ENCODE data around the gene JUNB.
A peak's percentile ranks its signal among the peaks of the same experiment; 100 is the strongest.

Gene JUNB

GRCh38 chr19:12800923-12801465 is 9.7 kb downstream of the JUNB start:
- Histone ChIP-seq H3K4me1 (ENCODE audit: insufficient read depth, low read length, poor library complexity, severe bottlenecking) (peaks cover 24% of the 10 kb centered on the region), H3K27me3 (ENCODE audit: insufficient read depth, low read length, poor library complexity, severe bottlenecking) (no peaks in the 10 kb centered on the region), H3K36me3 (ENCODE audit: insufficient read depth, low read length) (peaks cover 6% of the 10 kb centered on the region; the same call in 1 of the 2 replicates), H4K20me1 (ENCODE audit: insufficient read depth, low read length, poor library complexity, severe bottlenecking) (peaks cover 15% of the 10 kb centered on the region), H3K9me3 (ENCODE audit: insufficient read depth, low read depth, low read length) (no peaks in the 10 kb centered on the region), H3K9me2 (replicated peaks; ENCODE audit: low read depth, low read length) (no peaks in the 10 kb centered on the region), H2AFZ (ENCODE audit: low read length) (peak overlapping the region; percentile 95), H3K4me2 (ENCODE audit: low read depth, low read length, poor library complexity, severe bottlenecking) (peak overlapping the region; percentile 88), H3K79me2 (ENCODE audit: insufficient read depth, low read length) (peaks cover 35% of the 10 kb centered on the region), H3K9ac (ENCODE audit: low read depth, low read length, poor library complexity, severe bottlenecking) (peak overlapping the region; percentile 93), H3F3A (ENCODE audit: low read depth) (no peaks in the 10 kb centered on the region), H3K4me3 (ENCODE audit: low read length, poor library complexity, severe bottlenecking) (peak overlapping the region; percentile 89)
- TF ChIP-seq, protein P1, sequence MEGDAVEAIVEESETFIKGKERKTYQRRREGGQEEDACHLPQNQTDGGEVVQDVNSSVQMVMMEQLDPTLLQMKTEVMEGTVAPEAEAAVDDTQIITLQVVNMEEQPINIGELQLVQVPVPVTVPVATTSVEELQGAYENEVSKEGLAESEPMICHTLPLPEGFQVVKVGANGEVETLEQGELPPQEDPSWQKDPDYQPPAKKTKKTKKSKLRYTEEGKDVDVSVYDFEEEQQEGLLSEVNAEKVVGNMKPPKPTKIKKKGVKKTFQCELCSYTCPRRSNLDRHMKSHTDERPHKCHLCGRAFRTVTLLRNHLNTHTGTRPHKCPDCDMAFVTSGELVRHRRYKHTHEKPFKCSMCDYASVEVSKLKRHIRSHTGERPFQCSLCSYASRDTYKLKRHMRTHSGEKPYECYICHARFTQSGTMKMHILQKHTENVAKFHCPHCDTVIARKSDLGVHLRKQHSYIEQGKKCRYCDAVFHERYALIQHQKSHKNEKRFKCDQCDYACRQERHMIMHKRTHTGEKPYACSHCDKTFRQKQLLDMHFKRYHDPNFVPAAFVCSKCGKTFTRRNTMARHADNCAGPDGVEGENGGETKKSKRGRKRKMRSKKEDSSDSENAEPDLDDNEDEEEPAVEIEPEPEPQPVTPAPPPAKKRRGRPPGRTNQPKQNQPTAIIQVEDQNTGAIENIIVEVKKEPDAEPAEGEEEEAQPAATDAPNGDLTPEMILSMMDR (conservative IDR thresholded peaks at IDR 0.05; ENCODE audit: low read length): no peak
- TF ChIP-seq EZH2phosphoT487 (IDR thresholded peaks at IDR 0.05; ENCODE audit: borderline replicate concordance): no peak

- H3F3A ChIP-seq (ENCODE audit: low read depth): no peaks in the 10 kb centered on the region
- no peaks in the 10 kb centered on the region for H3K9me2 ChIP-seq (replicated peaks; ENCODE audit: low read depth, low read length)
- H3K9me3 ChIP-seq (ENCODE audit: insufficient read depth, low read depth, low read length): no peaks in the 10 kb centered on the region
- H3K36me3 ChIP-seq (ENCODE audit: insufficient read depth, low read length): peaks cover 6% of the 10 kb centered on the region; the same call in 1 of the 2 replicates
- TF ChIP-seq, protein P1 (conservative IDR thresholded peaks at IDR 0.05; ENCODE audit: low read length): no peak
- TF ChIP-seq EZH2phosphoT487 (IDR thresholded peaks at IDR 0.05; ENCODE audit: borderline replicate concordance): no peak
- H2AFZ ChIP-seq (ENCODE audit: low read length): peak within 1 kb of the TSS; percentile 95
- H3K4me1 ChIP-seq (ENCODE audit: insufficient read depth, low read length, poor library complexity, severe bottlenecking): peaks cover 22% of the 10 kb centered on the region
- H3K4me2 ChIP-seq (ENCODE audit: low read depth, low read length, poor library complexity, severe bottlenecking): peak within 1 kb of the TSS; percentile 88
- H3K4me3 ChIP-seq (ENCODE audit: low read length, poor library complexity, severe bottlenecking): peak within 1 kb of the TSS; percentile 89
- peaks cover 37% of the 10 kb centered on the region for H3K79me2 ChIP-seq (ENCODE audit: insufficient read depth, low read length)
- H3K9ac ChIP-seq (ENCODE audit: low read depth, low read length, poor library complexity, severe bottlenecking): peak within 1 kb of the TSS; percentile 93
- H4K20me1 ChIP-seq (ENCODE audit: insufficient read depth, low read length, poor library complexity, severe bottlenecking): peaks cover 15% of the 10 kb centered on the region
- H3K27me3 ChIP-seq (ENCODE audit: insufficient read depth, low read length, poor library complexity, severe bottlenecking): no peaks in the 10 kb centered on the region
These were observed 10.4 kb downstream of the JUNB start, which contains the start of the genes PRDX2 and THSD8 for GRCh38 chr19:12801466-12802266. Gene PRDX2 (minus strand): TSS chr19:12801800. CDS start chr19:12801261, 539 bp downstream. Gene THSD8 (plus strand): TSS chr19:12802069. CDS start chr19:12802072, 3 bp downstream.

DNA sequence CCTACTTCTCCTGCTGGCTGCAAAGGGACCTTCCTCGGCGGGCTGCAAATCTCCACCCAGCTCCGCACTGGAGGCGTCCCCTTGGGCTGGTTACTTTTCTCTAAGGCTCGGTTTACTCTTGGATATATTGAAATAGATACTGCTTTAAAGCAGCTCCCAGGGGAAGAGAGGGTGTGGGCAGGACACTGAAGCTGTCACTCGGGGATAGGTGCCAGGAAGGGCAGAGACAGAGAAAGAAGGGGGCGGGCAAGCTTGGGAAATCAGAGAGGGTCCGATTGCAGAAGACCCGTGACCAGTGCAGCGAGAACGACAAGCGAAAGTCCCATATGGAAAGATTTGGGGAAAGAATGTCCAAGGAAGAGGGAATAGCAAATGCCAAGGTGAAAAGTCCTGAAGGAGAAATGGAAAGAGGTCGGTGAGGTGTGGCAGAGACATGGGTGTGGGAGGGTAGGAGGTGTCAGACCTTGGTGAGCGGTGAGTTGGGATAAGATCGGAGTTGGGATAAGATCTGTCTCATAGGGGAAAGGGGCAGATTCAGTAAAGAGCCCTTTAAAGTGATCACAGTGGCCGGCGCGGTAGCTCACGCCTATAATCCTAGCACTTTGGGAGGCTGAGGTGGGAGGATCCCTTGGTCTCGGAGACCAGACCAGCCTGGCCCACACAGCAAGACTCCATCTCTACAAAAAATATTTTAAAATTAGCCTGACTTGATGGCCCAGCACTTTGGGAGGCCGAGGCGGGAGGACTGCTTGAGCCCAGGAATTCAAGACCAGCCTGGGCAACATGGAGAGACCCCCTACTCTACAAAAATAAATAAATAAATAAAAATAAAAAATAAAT is 11.2 kb downstream of the JUNB start:
- H3K4me2 ChIP-seq (ENCODE audit: low read depth, low read length, poor library complexity, severe bottlenecking): peak overlapping the region; percentile 88
- H3K9me2 ChIP-seq (replicated peaks; ENCODE audit: low read depth, low read length): no peaks in the 10 kb centered on the region
- no peaks in the 10 kb centered on the region for H3F3A ChIP-seq (ENCODE audit: low read depth)
- peaks cover 6% of the 10 kb centered on the region; the same call in 1 of the 2 replicates for H3K36me3 ChIP-seq (ENCODE audit: insufficient read depth, low read length)
- H3K9me3 ChIP-seq (ENCODE audit: insufficient read depth, low read depth, low read length): no peaks in the 10 kb centered on the region
- peaks cover 45% of the 10 kb centered on the region for H3K79me2 ChIP-seq (ENCODE audit: insufficient read depth, low read length)
- H3K9ac ChIP-seq (ENCODE audit: low read depth, low read length, poor library complexity, severe bottlenecking): peak overlapping the region; percentile 93
- H3K4me3 ChIP-seq (ENCODE audit: low read length, poor library complexity, severe bottlenecking): peak overlapping the region; percentile 89
- peaks cover 15% of the 10 kb centered on the region for H4K20me1 ChIP-seq (ENCODE audit: insufficient read depth, low read length, poor library complexity, severe bottlenecking)
- H2AFZ ChIP-seq (ENCODE audit: low read length): peak overlapping the region; percentile 95
- peaks cover 29% of the 10 kb centered on the region for H3K4me1 ChIP-seq (ENCODE audit: insufficient read depth, low read length, poor library complexity, severe bottlenecking)
- TF ChIP-seq EZH2phosphoT487 (IDR thresholded peaks at IDR 0.05; ENCODE audit: borderline replicate concordance): no peak
- TF ChIP-seq, protein P1 (conservative IDR thresholded peaks at IDR 0.05; ENCODE audit: low read length): no peak
- no peaks in the 10 kb centered on the region for H3K27me3 ChIP-seq (ENCODE audit: insufficient read depth, low read length, poor library complexity, severe bottlenecking)
